ENCODE measurements around the gene CRAT. TPM values are rescaled to one million over a fixed set of nuclear protein-coding genes. Genes with fewer than 3 reads are reported as not detected.
"Not testable (repeated sequence)": the region's sequence is repeated elsewhere in the genome, so short reads cannot be mapped to it uniquely, and the experiment has no call there.

CRAT gene
- total RNA-seq, 1 experiment from 2014 or later: 16.3 TPM

DNA sequence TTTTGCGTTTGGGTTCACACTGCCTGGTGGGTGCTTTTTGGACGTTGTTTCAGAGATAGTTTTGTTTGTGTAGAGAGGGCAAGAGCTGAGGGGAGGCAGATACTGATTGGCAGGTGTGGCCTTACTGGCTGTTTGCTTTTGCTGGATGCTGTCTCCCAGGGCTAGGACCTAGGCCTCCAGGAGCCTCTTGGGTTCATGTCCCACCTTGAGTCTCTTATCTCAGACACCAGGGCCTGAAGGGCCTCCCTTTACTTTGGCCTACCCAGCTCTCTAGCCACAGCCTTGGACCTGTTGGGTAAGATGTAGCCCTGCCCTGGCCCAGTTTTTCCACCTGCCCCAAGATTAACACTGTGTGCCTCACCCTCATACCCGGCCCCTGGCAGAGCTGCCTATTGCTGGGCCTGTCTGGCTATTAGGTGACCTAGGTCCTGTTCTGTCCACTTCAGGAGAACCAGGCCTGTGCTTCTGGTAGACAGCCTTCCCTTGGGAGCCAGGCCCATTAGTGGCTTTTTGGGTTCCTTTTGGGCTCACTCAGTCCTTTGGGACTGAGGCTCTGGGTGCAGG is 14.0 kb upstream of the CRAT start:
- H3K27me3 ChIP-seq: no peaks in the 10 kb centered on the region
- no peak overlapping the region for H3K4me3 ChIP-seq
- peaks cover 39% of the 10 kb centered on the region for H3K36me3 ChIP-seq
- no peak for DNase-seq
- no peaks in the 10 kb centered on the region for H3K9me3 ChIP-seq

DNA sequence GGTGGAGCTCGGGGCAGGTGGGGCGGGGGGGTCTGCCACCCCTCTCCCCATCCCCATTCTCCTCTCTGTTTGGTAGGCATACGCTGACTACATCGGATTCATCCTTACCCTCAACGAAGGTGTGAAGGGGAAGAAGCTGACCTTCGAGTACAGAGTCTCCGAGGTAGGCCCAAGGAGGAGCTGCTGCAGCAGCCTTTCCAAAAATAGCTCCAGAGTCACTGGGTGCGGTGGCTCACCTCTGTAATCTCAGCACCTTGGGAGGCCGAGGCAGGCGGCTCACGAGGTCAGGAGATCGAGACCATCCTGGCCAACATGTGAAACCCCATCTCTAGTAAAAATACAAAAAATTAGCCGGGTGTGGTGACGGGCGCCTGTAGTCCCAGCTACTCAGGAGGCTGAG is 12.4 kb upstream of the CRAT start:
- peaks cover 34% of the 10 kb centered on the region for H3K36me3 ChIP-seq
- H3K9me3 ChIP-seq, DNase-seq, H3K27me3 ChIP-seq, H3K4me3 ChIP-seq: not testable (repeated sequence)

DNA sequence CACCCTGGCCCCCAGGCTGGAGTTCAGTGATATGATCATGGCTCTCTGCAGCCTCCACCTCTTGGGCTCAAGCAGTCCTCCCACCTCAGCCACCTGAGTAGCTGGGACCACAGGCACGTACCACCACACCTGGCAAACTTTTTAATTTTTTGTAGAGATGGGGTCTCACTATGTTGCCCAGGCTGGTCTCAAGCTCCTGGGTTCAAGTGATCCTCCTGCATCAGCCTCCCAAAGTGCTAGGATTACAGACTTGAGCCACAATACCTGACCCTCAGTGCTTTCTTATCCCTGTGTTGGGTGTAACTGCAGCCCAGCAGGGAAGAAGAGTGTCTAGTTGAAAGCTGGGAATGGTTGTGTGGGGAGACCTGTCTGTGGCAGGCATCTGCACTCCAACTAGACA is 11.5 kb upstream of the CRAT start:
- no peak overlapping the region for H3K4me3 ChIP-seq
- H3K27me3 ChIP-seq: no peaks in the 10 kb centered on the region
- DNase-seq: no peak

DNA sequence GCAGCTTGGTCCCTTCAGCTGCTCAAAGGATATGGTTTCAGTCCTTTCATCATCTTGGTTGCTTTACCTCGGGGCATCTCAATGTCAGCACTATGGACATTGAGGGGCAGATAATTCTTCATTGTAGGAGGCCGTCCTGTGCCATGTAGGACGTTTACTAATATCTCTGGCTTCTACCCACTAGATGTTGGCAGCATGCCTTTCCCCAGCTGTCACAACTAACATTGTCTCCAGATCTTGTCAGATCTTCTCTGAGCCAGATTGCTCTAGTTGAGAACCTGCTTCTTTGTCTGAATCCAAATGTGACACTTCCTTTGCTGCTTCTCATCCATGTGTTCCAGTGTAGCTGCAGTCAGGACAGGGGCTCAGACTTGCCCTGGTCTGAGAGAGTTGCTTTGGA is 10.9 kb upstream of the CRAT start:
- Histone ChIP-seq H3K36me3 (peaks cover 23% of the 10 kb centered on the region), H3K27me3 (no peaks in the 10 kb centered on the region), H3K9me3 (no peaks in the 10 kb centered on the region), H3K4me3 (no peak overlapping the region)
- DNase-seq: peak; percentile 71

More for the DNA sequence above, 11.5 kb upstream of the CRAT start:
- Histone ChIP-seq H3K36me3 (peaks cover 26% of the 10 kb centered on the region), H3K9me3 (no peaks in the 10 kb centered on the region)

DNA sequence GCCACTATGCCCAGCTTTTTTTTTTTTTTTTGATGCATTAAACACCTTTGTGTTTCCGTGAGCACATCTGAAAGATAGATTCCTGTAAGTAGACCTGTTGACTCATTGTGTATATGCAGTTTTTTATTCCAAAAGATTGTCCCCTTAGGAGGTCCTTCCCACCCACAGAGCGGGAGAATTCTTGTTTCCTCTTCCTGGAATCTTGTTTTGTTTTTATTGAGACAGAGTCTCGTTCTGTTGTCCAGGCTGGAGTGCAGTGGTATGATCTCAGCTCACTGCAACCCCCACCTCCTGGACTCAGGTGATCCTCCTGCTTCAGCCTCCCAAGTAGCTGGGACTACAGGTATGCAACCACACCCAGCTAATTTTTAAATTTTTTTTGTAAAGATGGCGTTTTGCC is 8.2 kb upstream of the CRAT start:
- no peak for DNase-seq
- H3K36me3 ChIP-seq: peaks cover 14% of the 10 kb centered on the region
- H3K4me3 ChIP-seq: no peak overlapping the region
- no peaks in the 10 kb centered on the region for H3K27me3 ChIP-seq
- no peaks in the 10 kb centered on the region for H3K9me3 ChIP-seq

DNA sequence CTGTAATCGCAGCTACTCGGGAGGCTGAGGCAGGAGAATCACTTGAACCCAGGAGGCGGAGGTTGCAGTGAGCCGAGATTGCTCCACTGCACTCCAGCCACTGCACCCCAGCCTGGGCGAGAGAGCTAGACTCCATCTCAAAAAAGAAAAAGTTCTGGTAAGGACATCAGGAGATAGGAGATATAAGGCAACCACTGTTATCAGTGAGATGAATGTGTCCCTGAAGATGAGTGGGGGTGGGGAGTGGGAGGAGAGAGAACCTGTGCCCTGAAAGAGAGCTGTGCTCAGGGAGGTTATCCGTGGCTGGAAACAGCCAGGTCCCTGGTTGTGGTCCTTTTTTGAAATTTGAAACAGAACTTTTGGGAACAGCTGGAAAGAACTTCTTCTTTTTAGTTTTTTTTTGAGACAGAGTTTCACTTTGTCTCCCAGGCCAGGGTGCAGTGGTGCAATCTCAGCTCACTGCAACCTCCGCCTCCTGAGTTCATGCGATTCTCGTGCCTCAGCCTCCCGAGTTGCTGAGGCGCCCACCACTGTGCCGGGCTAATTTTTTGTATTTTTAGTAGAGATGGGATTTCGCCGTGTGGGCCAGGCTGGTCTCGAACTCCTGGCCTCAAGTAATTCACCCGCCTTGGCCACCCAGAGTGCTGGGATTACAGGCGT is 3.2 kb upstream of the CRAT start:
- Histone ChIP-seq H3K9me3 (no peaks in the 10 kb centered on the region), H3K36me3 (no peaks in the 10 kb centered on the region), H3K4me3 (no peak overlapping the region), H3K27me3 (no peaks in the 10 kb centered on the region)
- no peak for DNase-seq

DNA sequence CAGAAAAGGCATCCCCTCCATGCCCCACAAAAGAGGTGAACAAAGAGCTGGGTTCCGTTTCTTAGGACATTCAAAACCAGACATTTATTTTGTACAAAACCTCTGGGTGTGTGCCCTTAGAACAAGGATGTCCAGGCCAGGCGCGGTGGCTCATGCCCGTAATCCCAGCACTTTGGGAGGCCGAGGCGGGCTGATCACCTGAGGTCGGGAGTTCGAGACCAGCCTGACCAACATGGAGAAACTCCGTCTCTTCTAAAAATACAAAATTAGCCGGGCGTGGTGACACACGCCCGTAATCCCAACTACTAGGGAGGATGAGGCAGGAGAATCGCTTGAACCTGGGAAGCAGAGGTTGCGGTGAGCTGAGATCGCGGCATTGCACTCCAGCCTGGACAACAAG is 1.9 kb upstream of the CRAT start:
- H3K36me3 ChIP-seq, DNase-seq, H3K9me3 ChIP-seq, H3K27me3 ChIP-seq: not testable (repeated sequence)
- peak overlapping the region; percentile 86 for H3K4me3 ChIP-seq

DNA sequence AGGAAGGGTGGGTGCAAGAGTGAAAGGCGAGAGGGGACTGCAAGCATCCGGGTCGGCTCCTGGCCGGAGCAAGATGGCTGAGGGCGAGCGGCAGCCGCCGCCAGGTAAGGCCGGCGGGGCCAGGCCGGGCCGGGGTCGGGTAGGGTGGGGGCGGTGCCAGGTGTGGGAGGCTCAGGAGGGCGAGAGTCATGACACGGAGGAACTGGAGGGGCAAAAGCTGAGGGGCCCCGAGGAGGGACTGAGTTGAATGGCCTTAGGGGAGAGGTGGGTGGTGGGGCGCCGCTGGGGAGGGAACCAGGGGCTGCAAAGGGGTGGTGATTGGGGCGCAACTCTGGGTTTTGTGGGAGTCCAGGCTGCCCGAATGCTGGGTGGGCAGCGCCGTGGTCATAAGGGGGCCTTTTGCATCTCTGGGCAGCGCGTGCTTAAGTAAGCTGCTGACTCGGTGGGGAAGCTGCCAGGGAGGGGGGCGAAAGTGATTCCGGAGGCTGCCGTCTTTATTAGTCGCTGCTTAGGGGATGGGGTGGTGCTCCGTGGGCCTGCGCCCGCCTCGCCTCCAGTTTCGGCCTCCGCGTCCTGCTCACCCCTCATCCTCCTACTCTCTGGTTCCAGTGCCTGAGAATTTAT is 1.0 kb upstream of the CRAT start:
- Histone ChIP-seq H3K36me3 (no peaks in the 10 kb centered on the region; the same call in 1 of the 2 replicates), H3K9me3 (no peaks in the 10 kb centered on the region), H3K27me3 (no peaks in the 10 kb centered on the region), H3K4me3 (peak overlapping the region; percentile 86)
- DNase-seq: peak; percentile 68

DNA sequence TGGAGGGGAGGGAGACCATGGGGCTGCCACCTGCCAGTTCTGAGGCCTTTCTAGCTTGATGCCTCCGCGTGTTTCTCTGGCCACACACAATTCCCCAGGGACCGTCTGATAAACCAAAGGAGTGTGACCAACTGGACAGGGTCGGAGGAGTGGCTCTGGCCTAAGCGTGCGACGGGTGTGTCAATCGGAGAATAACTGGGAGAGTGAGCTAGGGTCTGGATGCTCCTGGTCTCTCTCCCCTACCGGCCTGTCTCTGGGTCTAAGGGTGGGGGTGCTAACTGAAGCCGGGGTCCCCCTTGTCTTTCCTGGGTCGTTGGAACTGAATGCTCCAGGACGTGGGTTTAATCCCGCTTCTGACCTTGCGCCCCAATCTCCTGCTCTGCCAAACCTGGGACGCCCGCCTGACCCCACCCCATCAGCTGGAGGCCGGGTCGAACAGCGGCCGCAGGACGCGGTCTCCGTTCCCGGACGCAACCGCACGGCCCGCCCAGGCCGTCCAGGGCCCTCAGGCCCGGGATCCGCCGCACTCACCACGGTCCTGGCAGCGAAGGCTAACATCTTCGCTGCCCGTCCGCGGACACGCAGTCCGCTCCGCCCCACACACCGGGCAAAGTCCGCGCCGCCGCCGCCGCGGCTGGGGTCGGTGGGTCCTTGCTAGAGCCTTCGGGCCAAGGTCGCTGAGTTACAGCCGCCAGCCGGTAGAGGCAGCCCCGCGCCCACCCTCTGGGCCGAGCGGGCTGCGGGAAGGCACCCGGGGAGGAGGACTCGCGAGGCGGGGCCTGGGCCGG is 447 bp downstream of the CRAT start:
- DNase-seq: no peak
- no peaks in the 10 kb centered on the region for H3K27me3 ChIP-seq
- H3K4me3 ChIP-seq: peak overlapping the region; percentile 86
- no peaks in the 10 kb centered on the region; the same call in 1 of the 2 replicates for H3K36me3 ChIP-seq
- no peaks in the 10 kb centered on the region for H3K9me3 ChIP-seq

DNA sequence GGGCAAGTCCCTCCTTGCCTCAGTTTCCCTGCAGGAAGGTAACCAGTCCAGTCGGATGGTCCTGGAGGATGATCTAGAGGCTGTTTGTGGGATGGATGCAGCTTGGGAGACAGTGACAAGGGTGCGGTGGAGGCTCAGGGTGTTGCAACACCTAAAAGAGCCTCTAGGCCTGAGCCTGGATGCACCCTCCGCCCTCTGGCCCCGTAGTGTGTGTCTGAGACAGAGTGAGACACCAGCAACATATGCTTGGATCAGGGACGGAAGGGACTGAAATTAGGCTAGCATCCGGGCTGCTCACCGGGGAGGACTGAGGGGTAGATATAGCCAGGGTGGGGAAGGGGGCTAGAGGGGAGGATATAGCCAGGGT is 1.1 kb downstream of the CRAT start:
- Histone ChIP-seq H3K9me3 (no peaks in the 10 kb centered on the region), H3K27me3 (no peaks in the 10 kb centered on the region), H3K4me3 (no peak overlapping the region), H3K36me3 (no peaks in the 10 kb centered on the region; the same call in 1 of the 2 replicates)
- DNase-seq: no peak

DNA sequence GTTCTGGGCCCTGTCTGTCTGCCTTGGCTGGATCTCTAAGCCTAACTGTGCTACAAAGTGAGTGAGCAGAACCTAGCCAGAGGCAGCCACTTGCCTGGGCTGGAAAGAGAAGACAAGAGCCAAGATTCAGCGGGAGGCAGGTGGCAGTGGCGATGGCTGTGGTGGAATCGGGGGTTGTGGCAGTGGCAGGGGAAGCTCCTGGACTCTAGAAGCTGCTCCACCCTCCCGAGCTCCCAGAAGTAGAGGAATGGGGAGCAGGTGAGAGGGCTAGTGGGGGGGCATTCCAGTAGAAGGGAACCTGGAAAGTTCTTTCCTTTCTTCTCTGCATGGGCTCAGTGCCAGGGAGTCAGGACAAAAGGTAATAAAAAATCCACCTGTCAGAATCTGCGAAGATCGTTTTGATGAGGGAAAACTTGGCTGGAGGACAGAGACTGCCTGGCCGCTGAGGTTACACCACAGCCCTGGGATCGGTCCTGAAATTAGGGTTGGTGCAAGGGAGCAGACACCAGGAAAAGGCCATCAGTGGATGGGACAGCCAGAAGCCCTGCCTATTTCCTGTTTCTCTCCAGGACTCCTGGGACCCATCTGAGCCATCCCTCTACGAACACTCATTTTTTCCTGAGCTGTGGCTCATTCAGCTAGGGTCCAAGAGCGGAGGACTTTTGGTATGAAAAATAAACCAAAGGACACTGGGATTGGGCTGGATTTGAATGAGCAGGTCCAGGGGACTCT is 1.6 kb downstream of the CRAT start:
- DNase-seq: no peak
- Histone ChIP-seq H3K36me3 (no peaks in the 10 kb centered on the region; the same call in 1 of the 2 replicates), H3K27me3 (no peaks in the 10 kb centered on the region), H3K9me3 (no peaks in the 10 kb centered on the region), H3K4me3 (no peak overlapping the region)

DNA sequence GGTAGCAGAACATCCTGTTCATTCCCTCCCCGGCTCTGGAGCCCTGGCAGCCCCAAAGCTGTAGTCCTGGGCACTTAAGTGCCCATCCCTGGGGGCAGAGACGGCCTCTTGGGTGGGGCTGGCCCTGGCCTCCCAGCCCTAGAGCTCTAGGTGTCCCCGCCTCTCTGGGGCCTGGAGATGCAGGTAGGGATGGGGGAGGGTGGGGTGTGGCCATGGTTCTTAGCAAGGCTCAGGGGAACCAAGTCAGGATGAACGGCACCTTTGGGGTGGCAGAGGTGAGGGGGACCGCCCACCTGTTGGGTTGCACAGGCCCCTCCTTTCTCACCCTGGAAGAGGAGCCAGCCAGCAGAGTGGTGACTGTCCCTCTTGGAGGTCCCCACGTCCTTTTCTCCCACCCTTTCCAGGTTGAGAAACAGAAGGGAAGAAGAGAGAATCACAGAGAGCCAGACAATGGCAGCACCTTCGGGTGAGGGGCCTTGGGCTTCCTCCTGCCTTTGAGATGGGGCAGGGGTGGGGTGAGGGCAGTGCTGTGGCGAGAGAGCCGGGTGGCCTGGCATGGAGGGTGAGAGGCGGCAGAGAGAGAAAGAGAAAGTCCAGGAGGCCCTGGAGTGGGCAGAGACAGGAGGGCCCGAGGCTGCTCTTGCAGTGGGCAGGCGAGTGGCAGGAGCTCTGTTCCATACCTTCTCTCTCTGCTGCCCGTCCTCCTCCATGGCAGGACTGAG is 2.3 kb downstream of the CRAT start:
- H3K4me3 ChIP-seq: no peak overlapping the region
- H3K36me3 ChIP-seq: no peaks in the 10 kb centered on the region; the same call in 1 of the 2 replicates
- DNase-seq: no peak
- no peaks in the 10 kb centered on the region for H3K9me3 ChIP-seq
- H3K27me3 ChIP-seq: no peaks in the 10 kb centered on the region

DNA sequence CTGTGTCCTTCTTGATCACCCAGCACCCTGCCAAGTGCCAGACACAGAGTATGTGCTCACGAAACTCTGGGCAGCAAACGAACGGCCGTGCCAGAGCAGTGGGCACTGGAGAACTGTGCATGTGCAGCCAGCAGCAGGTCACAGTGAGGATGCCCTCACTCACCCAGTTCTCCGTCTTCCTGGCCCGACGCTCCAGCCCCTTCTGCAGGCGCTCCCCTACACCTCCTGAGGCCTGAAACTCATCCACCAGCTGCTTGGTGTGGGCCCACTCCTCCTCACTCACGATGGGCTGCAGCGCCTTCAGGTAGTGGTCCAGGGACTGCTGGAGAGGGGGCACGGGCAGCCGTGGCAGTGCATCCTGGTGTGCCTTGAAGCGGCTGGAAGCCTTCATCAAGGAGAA is 2.9 kb downstream of the CRAT start:
- Histone ChIP-seq H3K36me3 (no peaks in the 10 kb centered on the region; the same call in 1 of the 2 replicates), H3K27me3 (no peaks in the 10 kb centered on the region), H3K9me3 (no peaks in the 10 kb centered on the region), H3K4me3 (no peak overlapping the region)
- DNase-seq: no peak

DNA sequence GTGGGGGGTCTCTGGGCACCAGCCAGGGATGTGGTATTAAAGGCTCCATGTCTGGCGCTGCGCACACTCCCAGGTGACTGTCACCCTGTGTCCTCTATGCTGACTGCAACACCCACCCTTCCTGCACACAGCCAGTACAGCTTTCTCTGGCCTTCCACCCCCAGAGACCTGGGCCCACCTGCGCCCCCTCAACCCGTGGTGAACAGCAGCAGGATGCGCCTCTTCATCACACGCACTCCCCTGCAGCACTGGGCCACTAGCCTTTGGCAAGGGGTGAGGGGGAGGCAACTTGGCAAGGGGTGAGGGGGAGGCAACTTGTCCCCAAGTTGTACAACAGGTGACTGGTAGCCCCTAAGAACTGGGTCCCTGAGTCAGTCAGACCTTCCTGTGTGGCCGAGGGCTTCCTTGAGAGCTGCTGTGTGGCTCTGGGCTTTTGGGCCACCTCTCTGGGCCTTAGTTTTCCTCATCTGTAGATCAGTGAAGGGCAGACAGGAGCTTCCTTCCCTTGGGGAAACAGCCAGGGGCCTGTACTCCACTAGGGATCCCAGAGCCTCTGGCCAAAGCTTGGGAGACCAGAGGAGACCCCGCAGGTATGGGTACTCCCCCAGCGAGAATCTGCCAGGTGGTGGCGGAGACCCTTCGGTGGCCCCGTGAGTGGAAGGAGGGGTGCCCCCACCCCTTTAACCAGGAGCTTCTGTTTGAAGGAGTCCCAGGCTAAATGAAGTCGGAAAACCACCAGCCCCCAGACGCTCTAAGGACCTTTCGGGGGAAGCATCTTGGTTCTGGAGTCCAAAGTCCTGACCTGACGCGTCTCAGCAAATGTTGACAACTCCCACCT is 4.5 kb downstream of the CRAT start:
- no peaks in the 10 kb centered on the region; the same call in 1 of the 2 replicates for H3K36me3 ChIP-seq
- H3K4me3 ChIP-seq: no peak overlapping the region
- DNase-seq: no peak
- H3K27me3 ChIP-seq: no peaks in the 10 kb centered on the region
- H3K9me3 ChIP-seq: no peaks in the 10 kb centered on the region

DNA sequence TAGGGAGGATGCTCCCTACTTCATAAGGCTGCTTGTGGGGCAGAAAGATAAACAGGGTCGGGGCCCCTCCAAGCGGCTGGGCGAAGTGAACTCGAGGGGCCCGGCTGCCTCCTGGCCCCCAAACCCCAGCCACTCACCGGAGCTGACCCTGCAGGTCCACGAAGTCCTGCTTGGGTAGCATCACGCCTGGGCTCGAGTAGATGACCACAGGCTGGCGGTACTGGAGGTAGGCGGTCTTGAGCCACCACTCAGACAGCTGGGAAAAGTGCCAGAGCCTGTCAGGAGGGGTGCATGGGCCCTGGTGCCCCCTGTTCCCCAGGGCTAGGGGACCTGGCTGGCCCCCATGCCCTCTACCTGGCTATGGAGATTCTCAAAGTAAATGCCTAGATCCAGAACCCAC is 6.5 kb downstream of the CRAT start:
- Histone ChIP-seq H3K4me3 (no peak overlapping the region), H3K27me3 (no peaks in the 10 kb centered on the region), H3K9me3 (no peaks in the 10 kb centered on the region), H3K36me3 (no peaks in the 10 kb centered on the region; the same call in 1 of the 2 replicates)
- no peak for DNase-seq
